HEK293T (cell line): ENCODE data around the gene OGT.

Experiments used
- ARNT ChIP-seq: fragments of 450-650 bp; IDR thresholded peaks from 2 replicates; pipeline ENCODE4 v1.6.1; 2017; ENCODE audit warnings: mild to moderate bottlenecking
- BHLHE40 ChIP-seq: fragments of 450-650 bp; IDR thresholded peaks from 2 replicates; pipeline ENCODE4 v1.6.1; 2016; ENCODE audit warnings: mild to moderate bottlenecking, moderate library complexity, borderline replicate concordance
- CTBP1 ChIP-seq: fragments of 450-650 bp; IDR thresholded peaks from 2 replicates; pipeline ENCODE4 v1.6.1; 2016; ENCODE audit warnings: borderline replicate concordance
- FOXK2 ChIP-seq: fragments of 450-650 bp; IDR thresholded peaks from 2 replicates; pipeline ENCODE4 v1.6.1; 2016; ENCODE audit warnings: mild to moderate bottlenecking
- FOXM1 ChIP-seq: fragments of 450-650 bp; IDR thresholded peaks from 2 replicates; pipeline ENCODE4 v1.6.1; 2017; ENCODE audit warnings: mild to moderate bottlenecking, borderline replicate concordance
- L3MBTL2 ChIP-seq: fragments of 450-650 bp; conservative IDR thresholded peaks from 2 replicates; pipeline ENCODE4 v1.6.1; 2016; ENCODE audit warnings: mild to moderate bottlenecking
- LEF1 ChIP-seq: fragments of 450-650 bp; IDR thresholded peaks from 2 replicates; pipeline ENCODE4 v1.6.1; 2017; ENCODE audit warnings: mild to moderate bottlenecking, borderline replicate concordance
- SUZ12 ChIP-seq: fragments of 450-650 bp; IDR thresholded peaks from 2 replicates; pipeline ENCODE4 v1.6.1; 2016; ENCODE audit warnings: mild to moderate bottlenecking
- TARDBP ChIP-seq: fragments of 450-650 bp; IDR thresholded peaks from 2 replicates; pipeline ENCODE4 v1.6.1; 2016

GRCh38 chrX:71565474-71566041, 32.7 kb downstream of the OGT start:
- TF ChIP-seq BHLHE40 (no peak), ARNT (no peak), L3MBTL2 (no peak), LEF1 (no peak), CTBP1 (no peak), SUZ12 (no peak), FOXM1 (no peak), TARDBP (no peak), FOXK2 (no peak)
